Stimulated activated naive CD8-positive, alpha-beta T cell treated with anti-CD3 and anti-CD28 coated beads, Interleukin-15, Interleukin-2, amounts not matched to agents 100 ng/mL and 50 ng/mL, for 24 hours (primary cell): ENCODE results near the gene ZBTB7B.
A peak's percentile ranks its signal among the peaks of the same experiment; 100 is the strongest.

Source experiments
- H3K27ac Mint-ChIP-seq: one replicate; pipeline ENCODE4 v1.8.0; 2021; ENCODE audit warnings: mild to moderate bottlenecking, mixed read lengths
- H3K27me3 Mint-ChIP-seq: one replicate; pipeline ENCODE4 v1.8.0; 2021; ENCODE audit warnings: mixed read lengths
- H3K36me3 Mint-ChIP-seq: one replicate; pipeline ENCODE4 v1.8.0; 2021; ENCODE audit warnings: low read depth, mixed read lengths
- H3K4me1 Mint-ChIP-seq: one replicate; pipeline ENCODE4 v1.8.0; 2021; ENCODE audit warnings: low read depth, mixed read lengths
- H3K4me3 Mint-ChIP-seq: one replicate; pipeline ENCODE4 v1.8.0; 2021; ENCODE audit warnings: mild to moderate bottlenecking, mixed read lengths
- H3K9me3 Mint-ChIP-seq: one replicate; pipeline ENCODE4 v1.8.0; 2021; ENCODE audit warnings: mixed read lengths

The ZBTB7B gene

DNA sequence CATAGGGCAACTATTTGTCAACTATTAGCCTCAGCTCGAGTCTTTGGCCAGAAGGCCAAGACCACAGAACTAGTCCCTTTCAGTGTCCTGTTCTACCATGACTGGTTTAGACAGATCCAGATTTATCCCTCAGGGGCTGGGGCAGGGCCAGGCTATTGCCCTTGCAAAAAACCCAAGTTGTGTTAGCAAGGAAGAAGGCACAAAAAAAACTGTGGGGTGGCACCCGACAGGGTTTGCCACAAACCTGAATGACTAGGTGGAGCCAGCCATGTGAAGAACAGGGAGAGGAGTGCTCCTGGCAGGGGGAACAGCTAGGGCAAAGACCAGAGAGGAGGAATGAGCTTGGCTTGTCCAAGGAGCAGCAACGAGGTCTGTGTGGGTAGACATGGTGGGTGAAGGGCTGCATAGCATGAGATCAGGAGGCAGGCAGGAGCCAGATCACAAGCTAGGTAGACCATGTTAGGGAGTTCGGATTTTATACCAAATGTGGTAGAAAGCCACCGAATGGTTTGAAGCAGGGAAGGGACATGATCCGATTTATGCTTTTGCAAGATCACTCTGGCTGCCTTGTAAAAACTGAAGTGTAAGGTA lies 35.3 kb downstream of the ZBTB7B start:
- Mint-ChIP-seq H3K36me3 (no peaks in the 10 kb centered on the region), H3K9me3 (no peaks in the 10 kb centered on the region), H3K27me3 (peaks cover 5% of the 10 kb centered on the region), H3K4me3 (no peak overlapping the region), H3K27ac (no peak overlapping the region), H3K4me1 (no peaks in the 10 kb centered on the region)

DNA sequence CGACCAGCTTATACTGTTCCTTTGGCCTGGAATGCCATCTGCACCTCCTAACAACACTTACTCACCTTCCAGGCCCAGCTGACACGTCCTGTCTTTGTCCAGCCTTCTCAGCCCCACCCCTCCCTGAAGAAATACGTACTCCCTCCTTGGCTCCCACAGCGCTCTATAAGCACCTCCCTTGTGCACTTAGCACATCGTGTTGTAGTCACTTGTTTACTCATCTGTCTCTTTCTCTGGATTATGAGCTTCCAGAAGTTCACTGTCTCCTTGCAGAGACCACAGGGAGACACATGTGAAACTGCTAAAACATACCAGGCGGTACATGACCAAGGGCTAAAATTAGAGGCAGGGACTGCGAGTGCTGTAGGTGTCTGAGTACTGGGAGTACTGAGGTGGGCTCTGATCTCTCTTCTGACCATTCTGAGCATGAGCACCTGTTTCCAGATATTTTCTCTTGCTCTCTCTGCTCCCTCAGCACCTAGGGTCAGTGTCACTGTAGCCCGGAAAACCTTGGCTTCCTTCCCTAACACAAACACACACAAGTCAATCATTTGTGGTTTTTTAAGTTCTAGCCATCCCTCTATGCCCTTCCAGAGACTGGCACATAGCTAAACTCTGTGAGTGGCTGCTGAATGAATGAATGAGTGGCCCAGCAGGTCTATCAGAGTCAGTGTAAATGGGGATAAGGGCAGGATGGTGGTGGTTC lies 36.2 kb downstream of the ZBTB7B start:
- Mint-ChIP-seq H3K9me3 (no peaks in the 10 kb centered on the region), H3K36me3 (no peaks in the 10 kb centered on the region), H3K27me3 (peaks cover 5% of the 10 kb centered on the region), H3K4me1 (no peaks in the 10 kb centered on the region), H3K27ac (no peak overlapping the region), H3K4me3 (no peak overlapping the region)

GRCh38 chr1:155039308-155039669 lies 36.7 kb downstream of the ZBTB7B start:
- H3K27ac Mint-ChIP-seq, result no peak overlapping the region
- peaks cover 5% of the 10 kb centered on the region for H3K27me3 Mint-ChIP-seq
- no peaks in the 10 kb centered on the region for H3K9me3 Mint-ChIP-seq
- no peak overlapping the region for H3K4me3 Mint-ChIP-seq
- no peaks in the 10 kb centered on the region for H3K36me3 Mint-ChIP-seq
- no peaks in the 10 kb centered on the region for H3K4me1 Mint-ChIP-seq

DNA sequence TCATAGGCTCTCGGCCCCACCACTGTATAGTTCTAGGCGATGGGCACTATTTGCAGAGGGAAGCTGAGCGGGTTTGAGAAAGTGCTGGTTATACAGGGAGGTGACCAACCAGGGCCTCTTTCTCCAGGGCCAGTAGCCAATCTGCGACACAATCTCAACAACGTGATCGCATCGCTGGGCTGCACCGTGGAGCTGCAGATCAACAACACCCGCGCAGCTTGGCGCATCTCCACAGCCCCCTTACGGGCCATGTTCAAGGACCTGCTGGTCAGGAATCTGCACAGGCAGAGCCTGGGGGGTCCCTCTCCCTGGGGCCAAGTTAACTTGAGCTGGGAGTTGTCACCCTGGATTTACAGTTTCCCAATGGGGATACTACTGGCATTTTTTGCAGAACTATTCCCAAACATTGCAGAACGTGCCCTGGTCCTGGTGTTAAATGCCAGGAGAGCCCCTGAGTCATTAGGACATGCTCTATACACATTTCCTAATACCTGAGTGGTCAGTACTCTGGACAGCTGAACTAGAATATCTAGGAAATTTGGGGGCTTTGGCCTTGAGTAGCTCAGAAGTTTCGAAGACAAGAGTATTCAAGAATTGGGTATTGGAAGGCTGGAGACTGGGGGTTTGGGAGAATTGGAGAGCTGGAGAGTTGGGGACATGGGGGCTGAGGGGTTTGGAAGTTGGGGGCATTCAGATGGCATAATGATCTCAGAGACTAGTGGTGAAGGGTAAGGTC lies 37.9 kb downstream of the ZBTB7B start:
- Mint-ChIP-seq H3K27me3 (peaks cover 5% of the 10 kb centered on the region), H3K36me3 (no peaks in the 10 kb centered on the region), H3K9me3 (no peaks in the 10 kb centered on the region), H3K4me3 (no peak overlapping the region), H3K27ac (no peak overlapping the region), H3K4me1 (peaks cover 8% of the 10 kb centered on the region)

DNA sequence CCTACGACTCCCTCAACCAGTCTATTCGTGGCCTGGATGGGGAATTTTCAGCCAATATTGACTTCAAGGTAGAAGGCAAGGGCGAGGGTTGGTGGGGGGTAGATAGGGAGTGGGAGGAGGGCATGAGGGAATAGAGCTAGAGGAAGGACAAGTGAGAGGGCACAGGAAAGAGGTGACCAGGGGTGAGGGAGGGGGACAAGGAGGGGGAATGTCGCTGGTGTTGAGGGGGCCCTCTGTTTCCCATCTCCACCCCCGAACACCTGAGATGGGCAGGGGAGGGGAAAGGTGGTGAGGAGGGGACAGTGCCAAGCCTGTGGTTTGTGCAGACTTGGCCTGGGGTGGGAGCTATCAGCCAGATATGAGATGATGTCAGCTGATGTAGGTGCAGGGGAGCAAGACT lies 40.2 kb downstream of the ZBTB7B start:
- H3K36me3 Mint-ChIP-seq, result no peaks in the 10 kb centered on the region
- H3K4me3 Mint-ChIP-seq, result no peak overlapping the region
- peaks cover 8% of the 10 kb centered on the region for H3K4me1 Mint-ChIP-seq
- H3K27me3 Mint-ChIP-seq, result peaks cover 5% of the 10 kb centered on the region
- no peak overlapping the region for H3K27ac Mint-ChIP-seq
- no peaks in the 10 kb centered on the region for H3K9me3 Mint-ChIP-seq

GRCh38 chr1:155043301-155043702 lies 40.7 kb downstream of the ZBTB7B start:
- Mint-ChIP-seq H3K27me3 (peaks cover 5% of the 10 kb centered on the region), H3K36me3 (no peaks in the 10 kb centered on the region), H3K27ac (no peak overlapping the region), H3K9me3 (no peaks in the 10 kb centered on the region), H3K4me1 (peaks cover 8% of the 10 kb centered on the region), H3K4me3 (no peak overlapping the region)

DNA sequence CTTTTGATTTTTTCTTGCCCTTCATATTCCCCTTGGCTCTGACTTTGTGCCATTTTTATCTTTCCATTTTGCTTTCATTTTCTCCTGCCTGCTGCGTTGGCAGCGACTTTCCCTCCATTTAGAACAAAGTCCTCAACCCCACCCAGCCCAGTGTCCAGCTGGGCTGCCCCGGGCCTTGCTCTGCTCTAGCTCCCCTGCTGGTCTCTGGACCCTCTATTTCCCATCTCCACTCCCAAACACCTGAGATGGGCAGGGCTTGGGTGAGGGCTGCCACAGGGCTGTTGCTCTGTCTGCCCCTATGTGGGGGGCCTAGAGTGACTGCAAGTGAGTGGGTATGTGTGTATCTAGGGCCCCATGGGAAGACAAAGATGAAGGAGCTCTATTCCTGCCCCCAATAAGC lies 41.2 kb downstream of the ZBTB7B start:
- Mint-ChIP-seq H3K4me1 (peaks cover 8% of the 10 kb centered on the region), H3K27ac (no peak overlapping the region), H3K9me3 (no peaks in the 10 kb centered on the region)

GRCh38 chr1:155044365-155044764 lies 41.8 kb downstream of the ZBTB7B start:
- Mint-ChIP-seq H3K4me1 (peaks cover 8% of the 10 kb centered on the region), H3K36me3 (no peaks in the 10 kb centered on the region), H3K27ac (no peak overlapping the region), H3K27me3 (peaks cover under 1% of the 10 kb centered on the region), H3K4me3 (no peak overlapping the region), H3K9me3 (no peaks in the 10 kb centered on the region)

More for the DNA sequence above, 41.2 kb downstream of the ZBTB7B start:
- peaks cover 5% of the 10 kb centered on the region for H3K27me3 Mint-ChIP-seq
- H3K4me3 Mint-ChIP-seq, result no peak overlapping the region
- no peaks in the 10 kb centered on the region for H3K36me3 Mint-ChIP-seq

DNA sequence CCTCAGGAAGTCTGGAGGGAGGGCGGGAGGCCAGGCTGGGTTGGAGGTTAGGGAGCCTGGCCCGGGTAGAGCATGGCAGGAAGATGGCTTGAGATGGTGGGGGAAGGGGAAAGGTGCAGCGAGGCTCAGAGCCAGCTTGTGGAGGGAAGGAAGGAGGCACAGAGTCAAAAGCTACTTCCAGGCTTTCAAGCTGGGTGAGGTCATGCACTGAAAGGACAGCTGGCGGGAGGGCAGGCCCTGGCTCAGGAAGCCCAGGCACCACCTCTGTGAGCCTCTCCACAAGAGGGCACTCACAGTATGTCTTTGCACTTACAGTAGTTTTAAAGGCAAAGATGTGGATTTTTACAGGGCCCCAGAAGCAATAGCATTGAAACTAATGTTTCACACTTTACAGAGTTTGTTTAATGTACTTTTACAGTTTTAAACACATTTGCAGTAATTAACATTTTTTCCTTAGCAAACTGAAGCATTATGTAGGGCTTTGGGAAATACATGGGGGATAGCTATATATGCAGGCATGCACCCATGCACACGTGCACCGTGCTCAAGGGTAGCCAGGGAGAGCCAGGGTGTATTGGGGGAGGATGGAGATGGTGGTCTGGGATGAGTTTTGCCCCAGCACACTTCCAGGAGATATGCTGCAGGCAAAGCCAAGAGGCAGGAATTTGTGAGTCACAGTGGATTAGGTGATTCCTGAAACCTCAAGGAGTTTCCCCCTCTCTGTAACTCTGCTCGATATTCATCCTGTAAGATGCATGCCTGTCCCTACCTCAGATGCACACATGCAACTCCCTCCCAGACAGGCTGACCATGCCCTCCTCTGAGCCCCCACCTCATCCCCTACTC lies 42.4 kb downstream of the ZBTB7B start:
- no peak overlapping the region for H3K4me3 Mint-ChIP-seq

DNA sequence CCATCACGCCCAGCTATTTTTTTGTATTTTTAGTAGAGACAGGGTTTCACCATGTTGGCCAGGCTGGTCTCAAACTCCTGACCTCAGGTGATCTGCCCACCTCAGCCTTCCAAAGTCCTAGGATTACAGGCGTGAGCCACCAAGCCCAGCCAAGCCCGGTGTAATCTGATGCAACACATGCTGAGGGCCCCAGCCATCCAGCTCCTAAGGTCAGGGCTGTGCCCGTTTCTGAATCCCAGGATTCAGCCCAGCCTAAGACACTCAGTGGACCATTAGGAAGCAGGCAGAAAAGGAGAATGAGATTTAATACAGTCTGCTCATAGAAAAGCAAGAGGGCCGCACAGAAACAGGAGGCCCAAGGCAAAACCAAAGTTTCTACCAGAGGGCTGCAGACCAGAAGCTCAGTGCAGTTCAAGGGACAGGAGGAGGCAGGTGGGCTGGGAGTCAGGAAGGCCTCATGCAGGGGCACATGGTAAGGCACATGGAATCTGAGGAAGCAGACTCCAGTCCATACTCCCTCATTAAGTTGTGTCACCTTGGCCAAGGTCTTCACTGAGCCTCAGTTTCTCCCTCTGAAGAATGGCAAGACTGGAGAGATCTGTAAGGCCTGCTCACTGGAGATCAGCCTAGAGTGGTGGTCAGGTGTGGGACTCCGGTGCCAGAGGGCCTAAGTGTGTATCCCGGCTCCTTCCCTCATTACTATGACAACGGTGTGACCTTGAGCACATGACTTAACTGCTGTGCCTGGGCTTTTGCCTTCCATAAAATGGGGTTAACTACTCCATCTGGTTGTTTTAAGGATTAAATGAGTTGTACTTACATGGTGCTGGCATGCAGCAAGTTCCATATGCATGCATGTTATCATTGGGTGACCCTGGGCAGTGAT lies 46.1 kb downstream of the ZBTB7B start:
- Mint-ChIP-seq H3K27ac (no peak overlapping the region), H3K9me3 (no peaks in the 10 kb centered on the region), H3K4me3 (no peak overlapping the region), H3K27me3 (no peaks in the 10 kb centered on the region), H3K4me1 (peaks cover 39% of the 10 kb centered on the region), H3K36me3 (no peaks in the 10 kb centered on the region)

More for the DNA sequence above, 42.4 kb downstream of the ZBTB7B start:
- Mint-ChIP-seq H3K27ac (no peak overlapping the region), H3K36me3 (no peaks in the 10 kb centered on the region), H3K4me1 (peaks cover 15% of the 10 kb centered on the region), H3K9me3 (no peaks in the 10 kb centered on the region), H3K27me3 (no peaks in the 10 kb centered on the region)

GRCh38 chr1:155049651-155050559 lies 47.3 kb downstream of the ZBTB7B start:
- peak overlapping the region; percentile 84 for H3K4me3 Mint-ChIP-seq
- peaks cover 34% of the 10 kb centered on the region for H3K4me1 Mint-ChIP-seq
- peak overlapping the region; percentile 49 for H3K27ac Mint-ChIP-seq
- H3K36me3 Mint-ChIP-seq, result no peaks in the 10 kb centered on the region
- no peaks in the 10 kb centered on the region for H3K27me3 Mint-ChIP-seq
- H3K9me3 Mint-ChIP-seq, result no peaks in the 10 kb centered on the region

DNA sequence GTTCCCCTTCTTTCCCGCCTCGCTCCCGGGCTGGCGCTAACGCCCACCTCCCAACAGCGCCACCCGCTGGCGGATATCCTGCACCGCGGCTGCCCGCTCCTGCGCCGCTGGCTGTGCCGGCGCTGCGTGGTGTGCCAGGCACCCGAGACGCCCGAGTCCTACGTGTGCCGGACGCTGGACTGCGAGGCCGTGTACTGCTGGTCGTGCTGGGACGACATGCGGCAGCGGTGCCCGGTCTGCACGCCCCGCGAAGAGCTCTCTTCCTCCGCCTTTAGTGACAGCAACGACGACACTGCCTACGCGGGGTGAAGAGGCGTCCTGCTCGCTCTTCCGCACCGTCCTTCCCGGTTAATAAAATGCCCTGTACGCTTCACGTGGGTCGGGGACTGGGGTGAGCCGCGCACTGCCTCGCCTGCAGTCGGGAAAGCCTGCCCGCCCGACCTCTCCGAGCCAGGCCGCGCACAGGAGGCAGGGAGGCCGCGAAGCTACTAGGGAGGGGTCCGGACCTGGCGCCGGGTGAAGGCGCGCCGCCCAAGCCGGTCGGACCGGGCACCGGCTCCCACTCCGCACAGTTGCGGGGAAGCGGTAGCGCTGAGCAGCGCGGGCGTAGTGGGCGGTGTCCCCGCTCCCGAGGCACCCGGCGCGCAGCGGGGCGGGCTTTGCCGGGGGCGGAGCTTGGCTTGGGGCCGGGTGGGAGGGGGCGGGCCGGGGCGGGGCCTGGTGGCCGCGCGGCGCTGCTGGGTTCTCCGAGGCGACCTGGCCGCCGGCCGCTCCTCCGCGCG lies 48.1 kb downstream of the ZBTB7B start, which contains the start of gene ADAM15:
TSS of gene ADAM15 (plus strand) at position 757 of the 782 bp plus-strand sequence. CDS start 71 bp downstream, outside the sequence.
- Mint-ChIP-seq H3K27me3 (no peaks in the 10 kb centered on the region), H3K36me3 (no peaks in the 10 kb centered on the region), H3K4me1 (peaks cover 31% of the 10 kb centered on the region), H3K27ac (peak within 1 kb of the TSS; percentile 67), H3K4me3 (peak within 1 kb of the TSS; percentile 85), H3K9me3 (no peaks in the 10 kb centered on the region)
